Nephron (organoid): ENCODE data around the gene CCNDBP1.
A peak's percentile ranks its signal among the peaks of the same experiment; 100 is the strongest.

ENCODE experiments used
- H3K27ac Mint-ChIP-seq, 3 experiments: 2 replicates each; pipeline ENCODE4 v1.8.0; 2020; ENCODE audit warnings: mixed read lengths in 3 of 3, mild to moderate bottlenecking in 2 of 3, moderate library complexity in 1 of 3
- H3K27me3 Mint-ChIP-seq: 2 replicates; pipeline ENCODE4 v1.8.0; 2021; ENCODE audit warnings: low read depth, mild to moderate bottlenecking, moderate library complexity, mixed read lengths
- H3K36me3 Mint-ChIP-seq: 2 replicates; pipeline ENCODE4 v1.8.0; 2020; ENCODE audit warnings: low read depth, mixed read lengths
- H3K4me1 Mint-ChIP-seq: 2 replicates; pipeline ENCODE4 v1.8.0; 2020; ENCODE audit warnings: mixed read lengths
- H3K4me3 Mint-ChIP-seq, 3 experiments: 2 replicates each; pipeline ENCODE4 v1.8.0; 2020; ENCODE audit warnings: mild to moderate bottlenecking in 3 of 3, mixed read lengths in 3 of 3, moderate library complexity in 2 of 3
- H3K9me3 Mint-ChIP-seq: 2 replicates; pipeline ENCODE4 v1.8.0; 2020; ENCODE audit warnings: mixed read lengths
- TF ChIP-seq, protein P1 (sequence below), 3 experiments: fragments of 200-600 bp; sonication (generic); IDR thresholded peaks; one replicate each; pipeline ENCODE4 v1.5.0; 2021; ENCODE audit warnings: antibody characterized with exemption in 3 of 3; ENCODE audit not compliant: unreplicated experiment in 3 of 3

CCNDBP1 gene, protein sequence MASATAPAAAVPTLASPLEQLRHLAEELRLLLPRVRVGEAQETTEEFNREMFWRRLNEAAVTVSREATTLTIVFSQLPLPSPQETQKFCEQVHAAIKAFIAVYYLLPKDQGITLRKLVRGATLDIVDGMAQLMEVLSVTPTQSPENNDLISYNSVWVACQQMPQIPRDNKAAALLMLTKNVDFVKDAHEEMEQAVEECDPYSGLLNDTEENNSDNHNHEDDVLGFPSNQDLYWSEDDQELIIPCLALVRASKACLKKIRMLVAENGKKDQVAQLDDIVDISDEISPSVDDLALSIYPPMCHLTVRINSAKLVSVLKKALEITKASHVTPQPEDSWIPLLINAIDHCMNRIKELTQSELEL

DNA sequence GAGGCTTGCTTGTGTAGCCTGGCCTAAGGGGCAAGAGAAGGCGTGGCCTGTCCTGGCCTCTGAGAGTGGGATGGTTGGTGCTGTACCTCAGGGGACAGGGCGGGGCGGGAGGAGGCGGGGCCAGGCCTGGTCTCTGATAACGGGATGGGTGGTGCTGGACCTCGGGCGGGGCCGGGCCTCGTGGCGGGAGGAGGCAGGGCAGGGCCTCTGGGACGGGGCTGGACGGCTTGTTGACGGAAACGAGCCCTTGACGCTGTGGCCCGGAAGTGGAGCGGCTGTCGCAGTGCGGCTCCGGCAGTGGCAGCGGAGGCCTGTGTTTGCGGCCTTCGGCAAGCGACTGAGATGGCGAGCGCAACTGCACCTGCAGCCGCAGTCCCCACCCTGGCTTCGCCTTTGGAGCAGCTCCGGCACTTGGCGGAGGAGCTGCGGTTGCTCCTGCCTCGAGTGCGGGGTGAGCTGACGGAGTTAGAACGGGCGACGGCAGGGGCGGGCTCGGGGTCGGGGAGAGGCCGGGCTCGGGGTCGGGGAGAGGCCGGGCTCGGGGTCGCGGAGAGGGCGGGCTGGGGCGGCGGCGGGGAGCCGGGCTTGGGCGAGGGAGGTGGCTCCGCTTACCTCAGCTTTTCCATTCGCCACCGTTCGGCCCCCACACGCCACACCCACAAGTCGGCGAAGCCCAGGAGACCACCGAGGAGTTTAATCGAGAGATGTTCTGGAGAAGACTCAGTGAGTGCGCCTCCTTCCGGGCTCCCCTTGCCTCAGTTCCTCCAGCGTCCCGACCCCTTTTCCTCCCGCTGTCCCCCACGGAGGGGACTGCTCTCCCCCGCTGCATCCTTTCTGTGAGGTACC is at the start of gene CCNDBP1:
TSS of gene CCNDBP1 (plus strand) at position 247 of the 846 bp plus-strand sequence. CDS start at position 343, 96 bp downstream.
- peaks cover 4% of the 10 kb centered on the region for H3K36me3 Mint-ChIP-seq

DNA sequence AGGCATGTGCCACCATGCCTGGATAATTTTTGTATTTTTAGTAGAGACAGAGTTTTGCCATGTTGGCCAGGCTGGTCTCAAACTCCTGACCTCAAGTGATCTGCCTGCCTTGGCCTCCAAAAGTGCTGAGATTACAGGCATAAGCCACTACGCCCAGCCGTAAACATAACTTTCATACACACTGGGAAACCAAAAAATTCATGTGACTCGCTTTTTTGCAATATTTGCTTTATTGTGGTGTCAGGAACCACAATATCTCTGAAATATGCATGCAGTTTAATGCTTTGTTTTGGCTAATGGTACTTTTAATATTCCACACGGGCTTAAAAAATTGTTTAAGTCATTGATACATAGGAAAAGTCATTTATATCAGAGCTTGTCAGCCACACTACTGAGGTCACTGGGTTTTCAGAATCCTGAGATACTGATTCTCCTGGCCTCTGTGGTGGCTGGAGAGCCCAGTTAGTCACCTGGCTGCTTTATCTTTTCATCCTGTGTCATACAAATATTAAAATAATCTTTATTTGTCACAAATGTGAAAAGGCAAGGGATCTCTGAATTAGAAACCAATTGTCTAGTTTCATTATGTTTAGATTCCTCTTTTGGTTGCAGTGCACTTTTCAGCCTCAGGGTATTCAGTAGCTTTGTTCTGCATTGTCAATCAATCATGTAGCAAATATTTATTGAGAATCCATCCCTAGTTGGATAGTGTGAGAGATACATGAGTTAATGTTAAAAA is 41.8 kb upstream of the CCNDBP1 start:
- TF ChIP-seq, protein P1, sequence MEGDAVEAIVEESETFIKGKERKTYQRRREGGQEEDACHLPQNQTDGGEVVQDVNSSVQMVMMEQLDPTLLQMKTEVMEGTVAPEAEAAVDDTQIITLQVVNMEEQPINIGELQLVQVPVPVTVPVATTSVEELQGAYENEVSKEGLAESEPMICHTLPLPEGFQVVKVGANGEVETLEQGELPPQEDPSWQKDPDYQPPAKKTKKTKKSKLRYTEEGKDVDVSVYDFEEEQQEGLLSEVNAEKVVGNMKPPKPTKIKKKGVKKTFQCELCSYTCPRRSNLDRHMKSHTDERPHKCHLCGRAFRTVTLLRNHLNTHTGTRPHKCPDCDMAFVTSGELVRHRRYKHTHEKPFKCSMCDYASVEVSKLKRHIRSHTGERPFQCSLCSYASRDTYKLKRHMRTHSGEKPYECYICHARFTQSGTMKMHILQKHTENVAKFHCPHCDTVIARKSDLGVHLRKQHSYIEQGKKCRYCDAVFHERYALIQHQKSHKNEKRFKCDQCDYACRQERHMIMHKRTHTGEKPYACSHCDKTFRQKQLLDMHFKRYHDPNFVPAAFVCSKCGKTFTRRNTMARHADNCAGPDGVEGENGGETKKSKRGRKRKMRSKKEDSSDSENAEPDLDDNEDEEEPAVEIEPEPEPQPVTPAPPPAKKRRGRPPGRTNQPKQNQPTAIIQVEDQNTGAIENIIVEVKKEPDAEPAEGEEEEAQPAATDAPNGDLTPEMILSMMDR (IDR thresholded peaks at IDR 0.05; ENCODE audit: unreplicated experiment in 3 of 3) = no peak
- H3K36me3 Mint-ChIP-seq = peaks cover 28% of the 10 kb centered on the region
- H3K9me3 Mint-ChIP-seq = no peaks in the 10 kb centered on the region
- no peak overlapping the region for H3K4me3 Mint-ChIP-seq
- no peak overlapping the region for H3K27ac Mint-ChIP-seq
- no peaks in the 10 kb centered on the region for H3K4me1 Mint-ChIP-seq
- H3K27me3 Mint-ChIP-seq = no peaks in the 10 kb centered on the region

More for the DNA sequence above, at the start of gene CCNDBP1:
- Mint-ChIP-seq H3K27ac (peak within 1 kb of the TSS; percentile 21 to 89 (median 88)), H3K4me1 (peaks cover 10% of the 10 kb centered on the region), H3K9me3 (no peaks in the 10 kb centered on the region), H3K4me3 (peak within 1 kb of the TSS; percentile 89 to 96 (median 92)), H3K27me3 (no peaks in the 10 kb centered on the region)
- TF ChIP-seq, protein P1 (IDR thresholded peaks at IDR 0.05; ENCODE audit: unreplicated experiment in 3 of 3) = peak; percentile 33 to 54 (median 46)

DNA sequence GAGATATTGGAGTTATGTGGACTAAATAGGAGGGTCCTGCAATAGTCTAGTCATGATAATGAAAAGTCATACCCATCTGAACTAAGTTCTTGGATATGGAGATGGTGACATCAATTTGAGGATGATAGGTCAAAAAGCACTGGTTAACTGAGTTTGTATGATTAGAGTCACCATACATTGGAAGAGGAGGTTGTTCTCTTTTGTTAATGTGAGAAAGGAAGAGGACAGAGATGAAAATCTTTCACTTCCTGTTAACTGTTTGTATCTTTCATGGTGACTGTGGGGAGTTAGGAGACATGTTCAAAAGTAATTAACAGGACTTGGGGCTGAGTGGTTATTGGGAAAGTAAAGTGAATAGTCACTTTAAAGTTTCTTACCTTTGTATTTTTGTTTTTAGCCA is 40.7 kb upstream of the CCNDBP1 start:
- Mint-ChIP-seq H3K4me1 (no peaks in the 10 kb centered on the region), H3K27me3 (no peaks in the 10 kb centered on the region), H3K4me3 (no peak overlapping the region), H3K9me3 (no peaks in the 10 kb centered on the region), H3K27ac (no peak overlapping the region), H3K36me3 (peaks cover 25% of the 10 kb centered on the region)
- TF ChIP-seq, protein P1 (IDR thresholded peaks at IDR 0.05; ENCODE audit: unreplicated experiment in 3 of 3) = no peak

- Mint-ChIP-seq H3K27ac (no peak overlapping the region), H3K9me3 (no peaks in the 10 kb centered on the region), H3K4me3 (no peak overlapping the region), H3K4me1 (no peaks in the 10 kb centered on the region), H3K36me3 (peaks cover 11% of the 10 kb centered on the region), H3K27me3 (no peaks in the 10 kb centered on the region)
- TF ChIP-seq, protein P1 (IDR thresholded peaks at IDR 0.05; ENCODE audit: unreplicated experiment in 3 of 3) = no peak
These were observed 39.0 kb upstream of the CCNDBP1 start for GRCh38 chr15:43146184-43146583.

DNA sequence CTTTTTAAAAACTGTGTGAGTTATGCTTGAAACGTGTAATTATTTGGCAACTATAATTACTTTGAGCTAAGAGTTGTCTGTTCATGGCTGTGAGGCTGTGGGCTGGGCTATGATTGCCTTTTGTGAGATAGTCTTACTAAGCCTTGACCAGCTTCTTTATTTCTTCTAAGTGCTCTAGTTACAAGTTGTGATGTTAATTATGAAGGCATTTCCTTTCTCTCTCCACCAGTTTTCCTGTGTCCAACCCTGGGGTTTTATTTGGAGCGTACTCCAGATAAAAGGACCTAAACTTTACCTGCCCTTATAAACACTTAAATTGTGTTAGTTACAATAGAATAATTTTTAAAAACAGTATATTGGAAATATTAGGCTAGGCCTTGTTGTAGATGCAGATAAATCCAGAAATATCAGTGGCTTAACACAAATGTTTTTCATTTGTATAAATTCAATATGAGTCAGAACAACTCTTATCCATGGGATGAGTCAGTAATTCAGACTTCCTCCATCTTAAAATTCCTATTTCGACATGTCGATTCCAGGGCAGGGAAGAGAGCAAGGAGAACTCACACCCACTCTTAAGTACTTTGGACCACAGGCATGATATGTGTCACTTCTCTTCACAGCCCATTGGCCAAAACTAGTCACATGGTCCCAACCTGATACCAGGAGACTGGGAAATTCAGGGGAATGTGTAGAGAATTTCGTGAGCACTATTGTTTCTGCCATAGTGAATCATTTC is 34.8 kb upstream of the CCNDBP1 start:
- no peak overlapping the region for H3K4me3 Mint-ChIP-seq
- peaks cover 11% of the 10 kb centered on the region for H3K36me3 Mint-ChIP-seq
- H3K4me1 Mint-ChIP-seq = no peaks in the 10 kb centered on the region
- no peak overlapping the region for H3K27ac Mint-ChIP-seq
- no peaks in the 10 kb centered on the region for H3K27me3 Mint-ChIP-seq
- H3K9me3 Mint-ChIP-seq = no peaks in the 10 kb centered on the region
- TF ChIP-seq, protein P1 (IDR thresholded peaks at IDR 0.05; ENCODE audit: unreplicated experiment in 3 of 3) = no peak
